DMS 273 (cell line): Measurements from ENCODE around the gene MSLN.
"Not testable (repeated sequence)": the region's sequence is repeated elsewhere in the genome, so short reads cannot be mapped to it uniquely, and the experiment has no call there.

Experiments used
- DNase-seq: peaks from one replicate; lab custom pipeline; 2025; ENCODE audit not compliant: unreplicated experiment; lab: John Stamatoyannopoulos, UW

Gene MSLN

GRCh38 chr16:754121-754607, 6.4 kb upstream of the MSLN start:
- not testable (repeated sequence) for DNase-seq

- no peak for DNase-seq
Observed at GRCh38 chr16:754656-755055, 5.9 kb upstream of the MSLN start.

- no peak for DNase-seq
Observed at GRCh38 chr16:756428-756827, 4.1 kb upstream of the MSLN start.

- DNase-seq = no peak
Observed at GRCh38 chr16:759110-759910, 1.2 kb upstream of the MSLN start.

GRCh38 chr16:760065-760464, 469 bp upstream of the MSLN start:
- no peak for DNase-seq

- DNase-seq = no peak
Observed at GRCh38 chr16:761625-762513, 1.3 kb downstream of the MSLN start.

- no peak for DNase-seq
Observed at GRCh38 chr16:762595-763268, 2.2 kb downstream of the MSLN start.

GRCh38 chr16:763369-764183, 3.0 kb downstream of the MSLN start:
- DNase-seq = no peak

GRCh38 chr16:764184-764750, 3.7 kb downstream of the MSLN start:
- DNase-seq = no peak

GRCh38 chr16:764848-765487, 4.4 kb downstream of the MSLN start:
- no peak for DNase-seq

- DNase-seq = no peak
Observed at GRCh38 chr16:765488-765865, 4.9 kb downstream of the MSLN start.

GRCh38 chr16:766008-766819, 5.7 kb downstream of the MSLN start:
- no peak for DNase-seq

- DNase-seq = no peak
Observed at GRCh38 chr16:766820-767640, 6.5 kb downstream of the MSLN start.

- no peak for DNase-seq
Observed at GRCh38 chr16:767743-768235, 7.3 kb downstream of the MSLN start.

- DNase-seq = no peak
Observed at GRCh38 chr16:768428-768827, 7.9 kb downstream of the MSLN start.

GRCh38 chr16:769184-769784, 8.8 kb downstream of the MSLN start:
- DNase-seq = no peak

- no peak for DNase-seq
Observed at GRCh38 chr16:769934-770333, 9.4 kb downstream of the MSLN start.

- no peak for DNase-seq
Observed at GRCh38 chr16:770411-770810, 9.9 kb downstream of the MSLN start.
